ENCODE data around the gene TMC3.
A peak's percentile ranks its signal among the peaks of the same experiment; 100 is the strongest.
"Not testable (repeated sequence)": the region's sequence is repeated elsewhere in the genome, so short reads cannot be mapped to it uniquely, and the experiment has no call there.

TMC3 gene

GRCh38 chr15:81343371-81343770, 30.6 kb downstream of the TMC3 start:
- DNase-seq (ENCODE audit: low read depth), result no peak

GRCh38 chr15:81341351-81341750, 32.7 kb downstream of the TMC3 start:
- no peak for DNase-seq (ENCODE audit: low read depth)

- no peak for DNase-seq (ENCODE audit: low read depth)
These were observed 34.2 kb downstream of the TMC3 start for GRCh38 chr15:81339851-81340250.

DNA sequence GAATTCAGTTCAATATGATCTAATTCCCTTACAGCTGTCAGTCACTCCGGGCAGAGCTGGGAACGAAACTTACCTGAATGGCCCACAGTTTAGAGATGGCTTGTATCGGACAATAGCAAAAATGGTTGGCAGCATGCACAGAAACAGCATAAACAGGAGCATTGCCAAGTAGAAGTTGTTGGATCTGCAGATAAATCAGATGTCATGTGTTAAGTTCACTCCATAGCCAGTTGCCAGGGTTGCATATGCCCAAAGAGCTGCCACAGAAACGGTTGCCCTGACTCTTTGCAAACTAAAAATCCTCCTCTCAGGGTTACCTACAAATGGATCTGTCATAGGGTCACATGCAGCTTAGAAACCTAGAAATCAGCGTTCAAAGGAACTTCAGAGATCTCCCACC, 34.7 kb downstream of the TMC3 start:
- no peak for DNase-seq (ENCODE audit: low read depth)

- DNase-seq (ENCODE audit: low read depth), result peak; percentile 93
These were observed 35.6 kb downstream of the TMC3 start for GRCh38 chr15:81338170-81339007.

DNA sequence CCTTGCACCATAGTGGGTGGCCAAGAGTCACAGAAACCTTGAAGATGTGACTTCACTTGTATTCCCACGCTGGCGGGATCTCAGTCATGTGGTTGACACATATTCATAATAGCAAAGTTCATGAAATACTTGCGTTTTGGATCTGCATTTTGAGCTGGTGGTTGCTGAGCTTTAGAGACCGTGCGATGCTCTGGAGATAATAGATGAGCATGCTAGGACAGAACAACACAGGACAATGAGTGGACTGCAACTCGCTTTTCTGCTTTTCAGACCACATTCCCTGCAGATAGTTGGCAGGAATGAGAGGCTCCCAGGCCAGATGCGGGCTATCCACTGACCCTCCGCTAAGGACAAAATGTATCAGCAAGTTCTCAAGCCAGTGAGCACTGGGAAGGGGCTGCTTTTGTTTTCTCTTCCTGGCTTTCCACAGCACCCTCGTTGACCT, 36.3 kb downstream of the TMC3 start:
- DNase-seq (ENCODE audit: low read depth), result no peak

GRCh38 chr15:81337241-81337640, 36.8 kb downstream of the TMC3 start:
- no peak for DNase-seq (ENCODE audit: low read depth)

DNA sequence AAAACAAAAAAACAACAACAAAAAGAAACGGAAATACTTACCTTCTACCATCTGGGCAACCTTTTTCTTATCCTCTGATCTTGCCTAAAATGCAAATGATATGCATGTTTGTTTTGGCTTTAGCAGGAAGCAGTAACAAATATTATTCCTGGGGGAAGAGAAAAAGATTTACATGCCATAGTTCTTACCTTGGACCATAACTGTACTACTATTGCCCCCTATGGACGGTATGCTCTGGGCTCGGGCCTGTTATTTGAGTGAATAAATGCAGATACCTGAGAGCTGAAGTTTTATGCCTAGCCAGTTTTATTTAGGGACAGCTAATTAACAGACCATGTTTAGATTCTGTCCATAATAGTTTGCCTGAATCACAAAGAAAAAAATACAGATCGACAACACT, 37.4 kb downstream of the TMC3 start:
- DNase-seq (ENCODE audit: low read depth), result peak; percentile 51

- no peak for DNase-seq (ENCODE audit: low read depth)
These were observed 38.4 kb downstream of the TMC3 start for GRCh38 chr15:81335631-81336030.

- no peak for DNase-seq (ENCODE audit: low read depth)
These were observed 39.1 kb downstream of the TMC3 start for GRCh38 chr15:81334768-81335435.

GRCh38 chr15:81333363-81333762, 40.6 kb downstream of the TMC3 start:
- DNase-seq (ENCODE audit: low read depth), result no peak

DNA sequence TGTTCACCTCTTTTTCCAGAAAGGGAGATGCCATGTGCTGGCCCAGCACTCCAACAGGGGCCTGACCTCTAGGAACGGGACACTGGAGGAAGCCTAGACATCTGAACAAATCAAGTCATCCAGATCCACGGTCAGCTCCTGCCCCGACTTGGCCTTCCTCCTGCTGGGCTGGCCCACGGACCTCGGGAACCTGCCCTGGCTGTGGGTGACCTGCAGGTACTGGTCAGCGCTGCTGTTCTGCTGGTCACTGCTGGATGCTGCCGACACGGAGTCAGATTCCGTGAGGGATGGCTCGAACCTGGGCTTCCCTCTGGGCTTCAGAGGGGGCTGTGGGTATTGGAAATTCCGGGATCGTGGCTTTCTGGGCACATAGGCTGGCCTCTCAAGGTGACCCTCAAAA, 41.7 kb downstream of the TMC3 start:
- DNase-seq (ENCODE audit: low read depth), result no peak

DNA sequence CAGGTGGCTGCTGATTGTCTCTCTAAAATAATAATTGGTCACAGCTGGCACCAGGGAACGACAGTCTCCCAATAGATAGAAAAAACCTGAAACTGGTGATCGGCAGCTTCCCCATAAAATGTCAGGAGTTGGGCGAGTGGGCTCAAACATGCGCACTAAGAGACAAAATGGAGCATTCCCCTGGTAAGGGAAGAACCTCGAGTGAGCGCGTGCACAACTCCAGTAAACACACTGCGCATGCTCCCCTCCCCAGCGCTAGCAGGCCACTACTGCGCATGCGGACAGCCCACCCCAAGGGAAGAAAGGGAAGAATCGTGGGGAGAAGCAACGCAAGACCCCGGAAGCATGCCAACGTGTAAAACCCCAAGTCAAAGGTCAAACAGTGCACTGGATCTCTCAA, 42.4 kb downstream of the TMC3 start:
- DNase-seq (ENCODE audit: low read depth), result no peak

GRCh38 chr15:81331141-81331540, 42.9 kb downstream of the TMC3 start:
- not testable (repeated sequence) for DNase-seq (ENCODE audit: low read depth)

- peak; percentile 27 for DNase-seq (ENCODE audit: low read depth)
These were observed 43.5 kb downstream of the TMC3 start for GRCh38 chr15:81330366-81331090.

DNA sequence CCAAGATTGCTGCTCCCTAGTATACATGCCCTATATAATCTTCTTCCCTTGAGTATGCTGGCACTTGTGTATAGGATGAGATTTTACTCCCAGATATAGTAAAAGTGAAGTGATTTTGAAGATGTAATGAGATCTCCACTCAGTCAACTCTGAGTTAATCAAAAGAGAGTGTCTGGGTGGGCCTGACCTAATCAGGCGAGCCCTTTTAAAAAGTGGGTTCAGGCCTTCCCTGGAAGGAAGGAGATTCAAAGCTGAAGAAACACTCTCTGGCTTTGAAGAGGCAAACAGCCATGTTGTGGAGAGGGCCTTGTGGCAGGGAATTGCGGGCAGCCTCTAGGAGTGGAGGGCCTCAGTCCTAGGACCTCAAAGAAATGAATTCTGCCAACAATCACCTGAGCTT, 44.6 kb downstream of the TMC3 start:
- no peak for DNase-seq (ENCODE audit: low read depth)

DNA sequence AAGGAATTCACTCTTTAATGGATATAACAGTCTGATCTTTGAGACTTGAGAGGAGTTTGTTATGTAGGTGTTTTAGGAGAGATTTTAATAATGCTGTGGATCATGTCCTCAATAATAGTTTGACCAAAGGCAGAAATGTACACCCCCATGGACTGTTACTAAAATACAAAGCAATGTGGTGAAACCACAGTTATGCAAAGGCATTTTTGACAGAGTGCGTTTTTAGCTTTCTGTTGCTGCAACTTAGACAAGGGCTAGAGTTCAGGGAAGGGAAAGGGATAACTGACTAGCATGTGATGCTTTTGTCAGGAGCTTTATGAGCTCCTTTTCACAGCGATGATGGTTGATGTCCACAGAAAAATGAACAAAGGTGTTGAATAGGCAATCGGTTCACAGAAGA, 46.5 kb downstream of the TMC3 start:
- peak; percentile 91 for DNase-seq (ENCODE audit: low read depth)

GRCh38 chr15:81326466-81327212, 47.4 kb downstream of the TMC3 start:
- DNase-seq (ENCODE audit: low read depth), result peak; percentile 37

GRCh38 chr15:81323944-81324881, 49.8 kb downstream of the TMC3 start, which contains the start of gene STARD5:
Gene STARD5 (minus strand): TSS chr15:81324141. CDS start chr15:81324099, 42 bp downstream.
- peak; percentile 98 for DNase-seq (ENCODE audit: low read depth)

DNA sequence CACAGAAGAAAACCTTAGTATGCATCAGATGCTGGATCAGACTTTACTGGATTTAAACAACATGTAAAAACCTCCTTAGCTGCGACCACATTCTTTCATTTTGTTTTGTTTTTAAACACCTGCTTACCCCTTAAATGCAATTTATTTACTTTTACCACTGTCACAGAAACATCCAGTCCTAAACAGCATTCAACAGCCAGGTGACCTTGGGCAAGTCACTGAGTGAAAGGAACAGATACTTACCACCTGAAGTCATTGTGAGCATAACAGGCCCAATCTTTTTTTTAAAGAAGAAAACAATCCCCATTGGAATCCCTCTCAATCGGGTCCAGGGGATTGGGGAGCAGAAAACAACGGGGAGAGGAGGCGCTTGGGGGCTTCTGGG, 50.5 kb downstream of the TMC3 start:
- no peak for DNase-seq (ENCODE audit: low read depth)

Measured in EH (cell line).